SK-N-SH treated with all-trans-retinoic acid at 6 μM for 48 hours (cell line): ENCODE results near the gene TBC1D2B.
A peak's percentile ranks its signal among the peaks of the same experiment; 100 is the strongest.

Experiments used
- ATAC-seq: fragments of 200-7000 bp; cut with Tn5 transposase; 3 replicates; pipeline ENCODE4 v1.9.1; 2020; ENCODE audit warnings: mild to moderate bottlenecking, moderate library complexity
- ARNTL ChIP-seq: fragments of 450-650 bp; formaldehyde crosslinking; IDR thresholded peaks from 2 replicates; pipeline ENCODE4 v1.5.0; 2020; ENCODE audit warnings: low read depth, mild to moderate bottlenecking, moderate library complexity, borderline replicate concordance
- BACH2 ChIP-seq: fragments of 250-450 bp; sonication (Bioruptor Pico); IDR thresholded peaks from 2 replicates; pipeline ENCODE4 v1.9.0; 2021; ENCODE audit warnings: mild to moderate bottlenecking, borderline replicate concordance
- ESRRG ChIP-seq: fragments of 250-450 bp; sonication (Bioruptor Pico); IDR thresholded peaks from 2 replicates; pipeline ENCODE4 v1.6.1; 2021; ENCODE audit warnings: mild to moderate bottlenecking
- GLIS3 ChIP-seq: fragments of 250-450 bp; sonication (Bioruptor Pico); IDR thresholded peaks from 2 replicates; pipeline ENCODE4 v1.5.0; 2020; ENCODE audit warnings: mild to moderate bottlenecking, moderate library complexity
- ISL1 ChIP-seq: fragments of 250-450 bp; sonication (Bioruptor Pico); IDR thresholded peaks from 2 replicates; pipeline ENCODE4 v2.1.2; 2022; ENCODE audit warnings: mild to moderate bottlenecking, moderate library complexity
- OSR1 ChIP-seq: fragments of 250-450 bp; sonication (Bioruptor Pico); IDR thresholded peaks from 2 replicates; pipeline ENCODE4 v1.8.0; 2022; ENCODE audit warnings: moderate library complexity, mild to moderate bottlenecking, inconsistent platforms
- RARB ChIP-seq: fragments of 250-450 bp; sonication (Bioruptor Pico); IDR thresholded peaks from 2 replicates; pipeline ENCODE4 v1.8.0; 2021; ENCODE audit warnings: mild to moderate bottlenecking, moderate library complexity
- SNAI2 ChIP-seq: fragments of 250-450 bp; sonication (Bioruptor Pico); IDR thresholded peaks from 2 replicates; pipeline ENCODE4 v1.5.0; 2020; ENCODE audit warnings: mild to moderate bottlenecking, moderate library complexity
- TCF4 ChIP-seq: fragments of 250-450 bp; sonication (Bioruptor Pico); IDR thresholded peaks from 2 replicates; pipeline ENCODE4 v1.8.0; 2021; ENCODE audit warnings: mild to moderate bottlenecking, moderate library complexity, borderline replicate concordance
- TOX ChIP-seq: fragments of 250-450 bp; sonication (Bioruptor Pico); IDR thresholded peaks from 2 replicates; pipeline ENCODE4 v1.8.0; 2021; ENCODE audit warnings: mild to moderate bottlenecking, moderate library complexity, borderline replicate concordance
- ZC3H10 ChIP-seq: fragments of 250-450 bp; sonication (Bioruptor Pico); IDR thresholded peaks from 2 replicates; pipeline ENCODE4 v1.5.1; 2021; ENCODE audit warnings: mild to moderate bottlenecking, moderate library complexity
- ZFP3 ChIP-seq: fragments of 250-450 bp; sonication (Bioruptor Pico); IDR thresholded peaks from 2 replicates; pipeline ENCODE4 v1.5.0; 2020; ENCODE audit warnings: mild to moderate bottlenecking, moderate library complexity
- ZFP30 ChIP-seq: fragments of 450-650 bp; formaldehyde crosslinking; IDR thresholded peaks from 2 replicates; pipeline ENCODE4 v1.5.0; 2022; ENCODE audit warnings: mild to moderate bottlenecking, moderate library complexity
- ZNF565 ChIP-seq: fragments of 450-650 bp; formaldehyde crosslinking; conservative IDR thresholded peaks from 2 replicates; pipeline ENCODE4 v1.5.0; 2020; ENCODE audit warnings: low read depth, mild to moderate bottlenecking, moderate library complexity
- ZNF70 ChIP-seq: fragments of 450-650 bp; formaldehyde crosslinking; IDR thresholded peaks from 2 replicates; pipeline ENCODE4 v1.5.0; 2020; ENCODE audit warnings: mild to moderate bottlenecking, moderate library complexity
- ZNF8 ChIP-seq: fragments of 450-650 bp; formaldehyde crosslinking; IDR thresholded peaks from 2 replicates; pipeline ENCODE4 v1.5.0; 2020; ENCODE audit warnings: mild to moderate bottlenecking, moderate library complexity
- TF ChIP-seq, protein P1 (sequence below): fragments of 250-450 bp; sonication (Bioruptor Pico); IDR thresholded peaks from 2 replicates; pipeline ENCODE4 v1.5.1; 2020; ENCODE audit warnings: low read depth, mild to moderate bottlenecking, moderate library complexity
- TF ChIP-seq, protein P2 (sequence below): fragments of 250-450 bp; sonication (Bioruptor Pico); IDR thresholded peaks from 2 replicates; pipeline ENCODE4 v1.8.0; 2020; ENCODE audit warnings: mild to moderate bottlenecking, moderate library complexity, borderline replicate concordance
- TF ChIP-seq, protein P3 (sequence below): fragments of 250-450 bp; sonication (Bioruptor Pico); IDR thresholded peaks from 2 replicates; pipeline ENCODE4 v1.8.0; 2021; ENCODE audit warnings: low read depth, mild to moderate bottlenecking, moderate library complexity, borderline replicate concordance
- TF ChIP-seq, protein P4 (sequence below): fragments of 250-450 bp; sonication (Bioruptor Pico); IDR thresholded peaks from 2 replicates; pipeline ENCODE4 v1.5.0; 2020; ENCODE audit warnings: mild to moderate bottlenecking, moderate library complexity
- TF ChIP-seq, protein P5 (sequence below): fragments of 250-450 bp; sonication (Bioruptor Pico); IDR thresholded peaks from 2 replicates; pipeline ENCODE4 v1.5.1; 2021; ENCODE audit warnings: mild to moderate bottlenecking, moderate library complexity

The TBC1D2B gene

DNA sequence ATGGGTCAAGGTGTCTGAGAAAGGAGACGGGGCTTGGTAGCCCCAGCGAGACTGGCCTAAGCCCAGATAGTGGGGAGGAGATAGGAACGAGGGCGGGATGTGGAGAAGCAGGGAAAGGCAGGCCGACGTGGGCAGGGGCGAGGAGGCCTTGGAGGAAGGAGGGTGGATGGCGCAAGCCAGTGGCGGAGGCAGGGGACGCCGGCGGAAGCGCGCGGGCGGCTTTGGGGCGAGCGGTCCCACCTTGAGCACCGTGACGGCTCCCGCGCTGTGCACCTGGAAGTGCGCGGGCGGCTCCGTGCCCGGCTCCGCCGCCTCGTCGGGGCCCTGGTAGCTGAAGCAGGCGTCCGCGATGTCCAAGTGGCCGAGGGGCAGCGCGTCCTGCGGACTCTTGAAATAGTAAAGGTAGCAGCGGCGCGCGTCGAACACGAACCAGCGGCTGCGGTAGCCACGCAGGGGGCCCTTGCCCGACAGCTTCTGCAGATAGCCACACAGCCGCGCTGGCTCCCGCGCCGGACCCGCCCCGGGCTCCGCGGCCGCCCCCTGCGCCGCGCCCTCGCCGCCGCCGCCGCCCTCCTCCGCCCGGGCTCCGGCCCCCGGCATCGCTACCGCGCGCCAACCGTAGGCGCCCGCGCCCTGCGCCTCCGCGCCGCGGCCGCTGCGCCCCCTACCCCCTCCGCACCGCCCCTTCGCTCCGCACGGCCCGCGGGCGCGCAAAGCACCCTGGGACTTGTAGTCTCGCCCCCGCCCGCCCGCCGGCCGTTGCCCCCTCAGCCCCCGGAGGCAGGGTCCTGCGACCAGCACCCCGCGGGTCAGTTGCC, at the start of gene TBC1D2B:
Gene TBC1D2B, minus strand, starts transcription at position 659 of the 818 bp plus-strand sequence. Its CDS starts 59 bp downstream, at position 600.
- TF ChIP-seq OSR1 (CRISPR knock-in tag) (no peak), ZNF8 (CRISPR knock-in tag) (no peak), SNAI2 (CRISPR knock-in tag) (no peak), GLIS3 (no peak), ZNF565 (CRISPR knock-in tag) (no peak)
- TF ChIP-seq, protein P1, sequence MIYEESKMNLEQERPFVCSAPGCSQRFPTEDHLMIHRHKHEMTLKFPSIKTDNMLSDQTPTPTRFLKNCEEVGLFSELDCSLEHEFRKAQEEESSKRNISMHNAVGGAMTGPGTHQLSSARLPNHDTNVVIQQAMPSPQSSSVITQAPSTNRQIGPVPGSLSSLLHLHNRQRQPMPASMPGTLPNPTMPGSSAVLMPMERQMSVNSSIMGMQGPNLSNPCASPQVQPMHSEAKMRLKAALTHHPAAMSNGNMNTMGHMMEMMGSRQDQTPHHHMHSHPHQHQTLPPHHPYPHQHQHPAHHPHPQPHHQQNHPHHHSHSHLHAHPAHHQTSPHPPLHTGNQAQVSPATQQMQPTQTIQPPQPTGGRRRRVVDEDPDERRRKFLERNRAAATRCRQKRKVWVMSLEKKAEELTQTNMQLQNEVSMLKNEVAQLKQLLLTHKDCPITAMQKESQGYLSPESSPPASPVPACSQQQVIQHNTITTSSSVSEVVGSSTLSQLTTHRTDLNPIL (CRISPR knock-in tag): no peak
- TF ChIP-seq, protein P2, sequence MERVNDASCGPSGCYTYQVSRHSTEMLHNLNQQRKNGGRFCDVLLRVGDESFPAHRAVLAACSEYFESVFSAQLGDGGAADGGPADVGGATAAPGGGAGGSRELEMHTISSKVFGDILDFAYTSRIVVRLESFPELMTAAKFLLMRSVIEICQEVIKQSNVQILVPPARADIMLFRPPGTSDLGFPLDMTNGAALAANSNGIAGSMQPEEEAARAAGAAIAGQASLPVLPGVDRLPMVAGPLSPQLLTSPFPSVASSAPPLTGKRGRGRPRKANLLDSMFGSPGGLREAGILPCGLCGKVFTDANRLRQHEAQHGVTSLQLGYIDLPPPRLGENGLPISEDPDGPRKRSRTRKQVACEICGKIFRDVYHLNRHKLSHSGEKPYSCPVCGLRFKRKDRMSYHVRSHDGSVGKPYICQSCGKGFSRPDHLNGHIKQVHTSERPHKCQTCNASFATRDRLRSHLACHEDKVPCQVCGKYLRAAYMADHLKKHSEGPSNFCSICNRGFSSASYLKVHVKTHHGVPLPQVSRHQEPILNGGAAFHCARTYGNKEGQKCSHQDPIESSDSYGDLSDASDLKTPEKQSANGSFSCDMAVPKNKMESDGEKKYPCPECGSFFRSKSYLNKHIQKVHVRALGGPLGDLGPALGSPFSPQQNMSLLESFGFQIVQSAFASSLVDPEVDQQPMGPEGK (CRISPR knock-in tag): no peak
- ATAC-seq: peak; percentile 62

DNA sequence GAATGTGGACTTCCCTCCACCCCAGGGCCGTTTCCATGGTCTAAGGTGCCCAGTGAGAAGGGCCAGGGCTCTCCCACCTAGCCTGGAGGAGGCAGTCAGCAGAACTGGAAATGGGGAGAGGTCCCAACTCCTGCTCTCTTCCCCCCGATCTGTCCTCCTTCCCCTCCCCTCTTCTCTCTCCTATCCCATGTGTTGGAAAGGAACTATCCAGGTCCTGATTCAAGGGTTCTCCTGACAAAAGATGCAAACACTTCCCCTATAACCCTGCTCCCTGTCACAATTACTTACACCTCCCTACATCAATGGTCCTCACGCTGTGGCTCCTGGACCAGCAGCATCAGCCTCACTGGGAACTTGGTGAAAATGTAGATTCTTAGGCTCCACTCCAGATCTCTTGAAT, 47.8 kb upstream of the TBC1D2B start:
- ATAC-seq: no peak

DNA sequence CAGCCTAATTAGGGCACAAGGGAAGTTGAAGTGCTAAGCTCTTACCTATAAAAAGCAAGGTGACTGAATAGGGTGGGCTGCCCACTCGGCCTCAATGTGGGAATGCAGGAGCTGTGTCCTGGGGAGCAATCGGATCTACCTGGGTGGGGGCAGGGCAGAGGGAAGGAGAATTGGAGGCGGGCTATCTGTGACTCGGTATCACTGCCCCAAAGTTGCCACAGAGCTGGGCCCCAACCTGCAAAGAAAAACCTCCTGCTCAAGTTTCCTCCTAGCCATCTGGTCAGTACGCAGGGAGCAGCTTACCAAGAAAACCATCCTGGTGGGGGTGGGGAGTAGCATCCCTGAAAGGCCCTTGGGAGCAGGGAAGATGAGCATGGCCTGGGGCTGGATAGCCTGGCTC, 43.0 kb upstream of the TBC1D2B start:
- ATAC-seq: no peak
- TF ChIP-seq ARNTL (CRISPR knock-in tag): no peak
- TF ChIP-seq, protein P3, sequence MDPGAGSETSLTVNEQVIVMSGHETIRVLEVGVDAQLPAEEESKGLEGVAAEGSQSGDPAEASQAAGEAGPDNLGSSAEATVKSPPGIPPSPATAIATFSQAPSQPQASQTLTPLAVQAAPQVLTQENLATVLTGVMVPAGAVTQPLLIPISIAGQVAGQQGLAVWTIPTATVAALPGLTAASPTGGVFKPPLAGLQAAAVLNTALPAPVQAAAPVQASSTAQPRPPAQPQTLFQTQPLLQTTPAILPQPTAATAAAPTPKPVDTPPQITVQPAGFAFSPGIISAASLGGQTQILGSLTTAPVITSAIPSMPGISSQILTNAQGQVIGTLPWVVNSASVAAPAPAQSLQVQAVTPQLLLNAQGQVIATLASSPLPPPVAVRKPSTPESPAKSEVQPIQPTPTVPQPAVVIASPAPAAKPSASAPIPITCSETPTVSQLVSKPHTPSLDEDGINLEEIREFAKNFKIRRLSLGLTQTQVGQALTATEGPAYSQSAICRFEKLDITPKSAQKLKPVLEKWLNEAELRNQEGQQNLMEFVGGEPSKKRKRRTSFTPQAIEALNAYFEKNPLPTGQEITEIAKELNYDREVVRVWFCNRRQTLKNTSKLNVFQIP (CRISPR knock-in tag): no peak
- TF ChIP-seq, protein P4, sequence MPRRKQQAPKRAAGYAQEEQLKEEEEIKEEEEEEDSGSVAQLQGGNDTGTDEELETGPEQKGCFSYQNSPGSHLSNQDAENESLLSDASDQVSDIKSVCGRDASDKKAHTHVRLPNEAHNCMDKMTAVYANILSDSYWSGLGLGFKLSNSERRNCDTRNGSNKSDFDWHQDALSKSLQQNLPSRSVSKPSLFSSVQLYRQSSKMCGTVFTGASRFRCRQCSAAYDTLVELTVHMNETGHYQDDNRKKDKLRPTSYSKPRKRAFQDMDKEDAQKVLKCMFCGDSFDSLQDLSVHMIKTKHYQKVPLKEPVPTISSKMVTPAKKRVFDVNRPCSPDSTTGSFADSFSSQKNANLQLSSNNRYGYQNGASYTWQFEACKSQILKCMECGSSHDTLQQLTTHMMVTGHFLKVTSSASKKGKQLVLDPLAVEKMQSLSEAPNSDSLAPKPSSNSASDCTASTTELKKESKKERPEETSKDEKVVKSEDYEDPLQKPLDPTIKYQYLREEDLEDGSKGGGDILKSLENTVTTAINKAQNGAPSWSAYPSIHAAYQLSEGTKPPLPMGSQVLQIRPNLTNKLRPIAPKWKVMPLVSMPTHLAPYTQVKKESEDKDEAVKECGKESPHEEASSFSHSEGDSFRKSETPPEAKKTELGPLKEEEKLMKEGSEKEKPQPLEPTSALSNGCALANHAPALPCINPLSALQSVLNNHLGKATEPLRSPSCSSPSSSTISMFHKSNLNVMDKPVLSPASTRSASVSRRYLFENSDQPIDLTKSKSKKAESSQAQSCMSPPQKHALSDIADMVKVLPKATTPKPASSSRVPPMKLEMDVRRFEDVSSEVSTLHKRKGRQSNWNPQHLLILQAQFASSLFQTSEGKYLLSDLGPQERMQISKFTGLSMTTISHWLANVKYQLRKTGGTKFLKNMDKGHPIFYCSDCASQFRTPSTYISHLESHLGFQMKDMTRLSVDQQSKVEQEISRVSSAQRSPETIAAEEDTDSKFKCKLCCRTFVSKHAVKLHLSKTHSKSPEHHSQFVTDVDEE: no peak

More for the DNA sequence above, 47.8 kb upstream of the TBC1D2B start:
- TF ChIP-seq ZC3H10 (CRISPR knock-in tag) (no peak), ESRRG (CRISPR knock-in tag) (no peak), TCF4 (CRISPR knock-in tag) (no peak), ZFP3 (no peak), SNAI2 (CRISPR knock-in tag) (no peak), ARNTL (CRISPR knock-in tag) (no peak), BACH2 (CRISPR knock-in tag) (no peak), ISL1 (no peak), RARB (CRISPR knock-in tag) (no peak), ZFP30 (CRISPR knock-in tag) (no peak), ZNF565 (CRISPR knock-in tag) (no peak), ZNF70 (no peak), TOX (CRISPR knock-in tag) (no peak), ZNF8 (CRISPR knock-in tag) (no peak)
- TF ChIP-seq, protein P3 (CRISPR knock-in tag): no peak
- TF ChIP-seq, protein P1 (CRISPR knock-in tag): no peak
- TF ChIP-seq, protein P5, sequence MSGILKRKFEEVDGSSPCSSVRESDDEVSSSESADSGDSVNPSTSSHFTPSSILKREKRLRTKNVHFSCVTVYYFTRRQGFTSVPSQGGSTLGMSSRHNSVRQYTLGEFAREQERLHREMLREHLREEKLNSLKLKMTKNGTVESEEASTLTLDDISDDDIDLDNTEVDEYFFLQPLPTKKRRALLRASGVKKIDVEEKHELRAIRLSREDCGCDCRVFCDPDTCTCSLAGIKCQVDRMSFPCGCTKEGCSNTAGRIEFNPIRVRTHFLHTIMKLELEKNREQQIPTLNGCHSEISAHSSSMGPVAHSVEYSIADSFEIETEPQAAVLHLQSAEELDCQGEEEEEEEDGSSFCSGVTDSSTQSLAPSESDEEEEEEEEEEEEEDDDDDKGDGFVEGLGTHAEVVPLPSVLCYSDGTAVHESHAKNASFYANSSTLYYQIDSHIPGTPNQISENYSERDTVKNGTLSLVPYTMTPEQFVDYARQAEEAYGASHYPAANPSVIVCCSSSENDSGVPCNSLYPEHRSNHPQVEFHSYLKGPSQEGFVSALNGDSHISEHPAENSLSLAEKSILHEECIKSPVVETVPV: no peak
- TF ChIP-seq, protein P2 (CRISPR knock-in tag): no peak
